SK-N-SH treated with all-trans-retinoic acid at 6 μM for 48 hours (cell line): ENCODE data around the gene TBX19.

ENCODE experiments used
- ISL1 ChIP-seq: fragments of 250-450 bp; sonication (Bioruptor Pico); IDR thresholded peaks from 2 replicates; pipeline ENCODE4 v2.1.2; 2022; ENCODE audit warnings: mild to moderate bottlenecking, moderate library complexity
- OSR1 ChIP-seq: fragments of 250-450 bp; sonication (Bioruptor Pico); IDR thresholded peaks from 2 replicates; pipeline ENCODE4 v1.8.0; 2022; ENCODE audit warnings: moderate library complexity, mild to moderate bottlenecking, inconsistent platforms
- ZFP3 ChIP-seq: fragments of 250-450 bp; sonication (Bioruptor Pico); IDR thresholded peaks from 2 replicates; pipeline ENCODE4 v1.5.0; 2020; ENCODE audit warnings: mild to moderate bottlenecking, moderate library complexity
- ZNF70 ChIP-seq: fragments of 450-650 bp; formaldehyde crosslinking; IDR thresholded peaks from 2 replicates; pipeline ENCODE4 v1.5.0; 2020; ENCODE audit warnings: mild to moderate bottlenecking, moderate library complexity

GRCh38 chr1:168235548-168235885 is 45.2 kb upstream of the TBX19 start:
- TF ChIP-seq ZNF70 (CRISPR knock-in tag) (no peak), ISL1 (CRISPR knock-in tag) (no peak), OSR1 (CRISPR knock-in tag) (no peak), ZFP3 (no peak)
